ENCODE data around the gene PIAS2.
A peak's percentile ranks its signal among the peaks of the same experiment; 100 is the strongest.
"Not testable (repeated sequence)": the region's sequence is repeated elsewhere in the genome, so short reads cannot be mapped to it uniquely, and the experiment has no call there.

The PIAS2 gene

GRCh38 chr18:46917108-46917802, at the start of gene PIAS2, which contains the start of gene KATNAL2:
Gene PIAS2 (minus strand): TSS chr18:46917507. CDS start chr18:46917345, 162 bp downstream.
Gene KATNAL2 (plus strand): TSS chr18:46917602. CDS start chr18:46946873, 29,271 bp downstream.
- DNase-seq = peak; percentile 58 to 94 (median 87)
- intact Hi-C loops (cut with DNase I) = loop anchor here (10.0 kb wide), 1 partner anchor 162 kb away; the partner anchor contains the start of gene ST8SIA5

DNA sequence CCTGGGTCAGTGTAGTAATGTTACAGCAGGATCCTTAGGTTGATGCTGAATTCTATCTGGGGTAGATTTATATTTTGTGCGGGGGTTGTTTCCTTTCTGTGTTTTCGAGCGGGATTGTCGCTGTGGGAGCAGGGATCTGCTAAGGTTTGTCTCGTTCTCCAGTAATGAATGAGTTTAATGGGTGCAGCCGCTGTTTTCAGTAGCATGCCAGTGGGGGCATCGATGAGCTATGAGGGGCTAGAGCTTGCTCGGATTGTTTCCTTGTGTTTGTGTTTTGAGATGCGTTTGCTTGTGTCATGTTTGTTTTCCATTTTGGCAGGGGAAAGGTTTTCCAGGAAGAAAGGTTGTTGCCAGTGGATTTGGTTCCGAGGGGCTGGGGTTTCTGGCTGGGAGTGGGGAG, 49.0 kb upstream of the PIAS2 start:
- intact Hi-C loops (cut with DNase I); DNase-seq: not testable (repeated sequence)

- intact Hi-C loops (cut with DNase I); DNase-seq: not testable (repeated sequence)
These were observed 47.4 kb upstream of the PIAS2 start for GRCh38 chr18:46964579-46965293.

DNA sequence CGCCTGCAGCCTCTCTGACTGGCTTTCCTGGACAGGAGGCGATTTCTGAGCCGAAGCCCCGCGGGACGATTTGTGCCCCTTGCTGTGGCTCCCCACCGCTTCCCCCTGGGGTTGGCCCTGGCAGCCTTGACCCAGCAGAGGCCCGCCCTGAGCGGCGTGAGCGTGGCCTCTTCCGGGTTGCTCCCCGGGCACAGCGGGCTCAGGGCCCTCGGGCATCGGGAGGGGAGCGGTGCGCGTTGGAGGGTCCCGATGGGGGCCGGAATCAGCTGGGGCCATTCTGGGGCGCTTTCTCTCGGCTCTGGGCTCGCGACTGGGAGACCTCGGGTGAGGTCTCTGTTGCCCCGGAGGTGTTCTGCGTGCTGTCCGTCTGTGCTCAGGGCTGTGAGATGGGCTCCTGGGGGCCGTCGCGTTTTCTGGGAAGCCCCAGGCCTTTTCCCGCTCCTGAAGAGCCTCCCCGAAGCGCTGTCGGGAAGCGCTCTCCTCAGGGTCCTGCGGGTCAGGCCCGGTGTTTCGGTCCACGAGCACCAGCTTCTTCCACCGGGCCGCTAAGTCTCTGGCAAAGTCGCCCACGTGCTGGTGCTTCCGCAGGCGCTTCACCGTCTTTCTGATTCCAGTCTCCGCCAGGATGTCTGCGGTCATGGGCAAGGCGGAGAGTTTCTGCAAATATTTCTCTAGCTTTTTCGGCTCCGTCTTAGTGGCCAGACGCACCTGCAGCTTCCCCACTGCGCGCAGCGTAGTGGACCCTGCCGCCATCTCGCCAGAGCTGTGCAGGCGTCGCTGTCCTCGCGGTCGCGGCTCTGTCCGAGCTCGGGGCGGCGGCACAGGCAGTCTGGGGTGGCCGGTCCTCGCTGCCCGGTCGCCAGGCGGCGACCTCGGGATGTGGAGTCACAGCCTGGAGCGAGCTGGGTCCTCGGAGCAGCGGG, 46.6 kb upstream of the PIAS2 start:
- DNase-seq; intact Hi-C loops (cut with DNase I): not testable (repeated sequence)

DNA sequence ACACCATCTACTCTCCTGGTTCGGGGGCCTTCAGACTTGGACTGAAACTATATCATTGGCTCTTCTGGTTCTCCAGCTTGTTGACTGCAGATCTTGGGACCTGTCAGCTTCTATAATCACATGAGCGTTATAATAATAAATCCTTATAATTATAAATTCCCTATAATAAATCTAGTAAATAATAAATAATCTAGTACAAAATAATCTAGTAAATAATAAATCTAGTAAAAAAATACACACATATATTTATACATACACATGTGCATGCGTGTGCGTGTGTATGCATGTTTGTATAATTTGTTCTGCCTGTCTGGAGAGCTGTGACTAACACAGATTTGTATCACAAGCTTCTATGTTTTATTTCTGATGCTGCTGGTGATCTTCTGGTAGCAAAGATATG, 40.9 kb upstream of the PIAS2 start:
- DNase-seq = no peak
- intact Hi-C loops (cut with DNase I) = no loop called here

- no peak for DNase-seq
- intact Hi-C loops (cut with DNase I) = no loop called here
These were observed 35.9 kb upstream of the PIAS2 start for GRCh38 chr18:46953195-46953594.

- intact Hi-C loops (cut with DNase I) = no loop called here
- no peak for DNase-seq
These were observed 32.9 kb upstream of the PIAS2 start for GRCh38 chr18:46950064-46950656.

- intact Hi-C loops (cut with DNase I) = no loop called here
- peak; percentile 71 to 93 (median 84) for DNase-seq
These were observed 29.5 kb upstream of the PIAS2 start for GRCh38 chr18:46946656-46947282.

DNA sequence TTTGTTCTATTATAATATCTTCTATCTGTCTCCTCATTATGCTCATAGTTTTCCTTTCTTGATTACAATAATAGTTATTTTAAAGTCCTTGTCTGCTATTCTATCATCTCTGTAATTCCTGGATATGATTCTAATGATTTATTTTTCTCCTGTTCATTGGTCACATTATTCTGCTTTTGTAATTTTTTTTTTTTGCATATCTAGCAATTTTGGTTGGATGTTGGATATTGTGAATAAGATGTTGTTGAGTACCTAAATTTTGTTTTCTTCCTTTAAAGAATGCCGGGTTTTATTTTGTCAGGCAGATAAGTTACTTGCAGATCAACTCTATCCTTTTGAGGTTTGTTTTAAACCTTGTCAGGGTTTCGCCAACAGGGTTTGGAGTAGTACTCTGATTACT, 25.3 kb upstream of the PIAS2 start:
- intact Hi-C loops (cut with DNase I) = no loop called here
- DNase-seq = no peak

GRCh38 chr18:46939998-46940571, 22.8 kb upstream of the PIAS2 start:
- intact Hi-C loops (cut with DNase I) = no loop called here
- no peak for DNase-seq

- DNase-seq = no peak
- intact Hi-C loops (cut with DNase I) = no loop called here
These were observed 22.1 kb upstream of the PIAS2 start for GRCh38 chr18:46939337-46939963.

GRCh38 chr18:46920653-46921052, 3.3 kb upstream of the PIAS2 start:
- no peak for DNase-seq
- intact Hi-C loops (cut with DNase I) = no loop called here

GRCh38 chr18:46920067-46920466, 2.8 kb upstream of the PIAS2 start:
- intact Hi-C loops (cut with DNase I) = no loop called here

GRCh38 chr18:46917803-46918600, 695 bp upstream of the PIAS2 start:
- DNase-seq = peak in 34 of 42 donors; percentile 6 to 69 (median 30)
- intact Hi-C loops (cut with DNase I) = loop anchor here (10.0 kb wide), 1 partner anchor 163 kb away; the partner anchor contains the start of gene ST8SIA5

More at GRCh38 chr18:46920067-46920466, 2.8 kb upstream of the PIAS2 start:
- DNase-seq = no peak

GRCh38 chr18:46916551-46917107, 678 bp downstream of the PIAS2 start:
- intact Hi-C loops (cut with DNase I) = loop anchor here (10.0 kb wide), 1 partner anchor 162 kb away; the partner anchor contains the start of gene ST8SIA5
- DNase-seq = peak in 21 of 42 donors; percentile 3 to 53 (median 35)
